ENCODE results near the gene HDAC4. TPM values are rescaled to one million over a fixed set of nuclear protein-coding genes. Genes with fewer than 3 reads are reported as not detected.

The HDAC4 gene
- total RNA-seq, 1 experiment from 2014 or later, result 21.8 TPM

- BruUV-seq (replicated peaks), result no TSS peak
- intact Hi-C loops (cut with micrococcal nuclease), result no loop called here
- Mint-ChIP-seq H3K27me3 (ENCODE audit: insufficient read depth, unreplicated experiment) (no peaks in the 10 kb centered on the region), H3K27ac (ENCODE audit: low read depth, unreplicated experiment) (no peak overlapping the region), H3K36me3 (ENCODE audit: insufficient read depth, unreplicated experiment) (no peaks in the 10 kb centered on the region), H3K4me3 (ENCODE audit: unreplicated experiment) (no peak overlapping the region), H3K9me3 (ENCODE audit: unreplicated experiment) (no peaks in the 10 kb centered on the region), H3K4me1 (ENCODE audit: insufficient read depth, unreplicated experiment) (peaks cover 11% of the 10 kb centered on the region)
- TF ChIP-seq CTCF (IDR thresholded peaks at IDR 0.05; ENCODE audit: unreplicated experiment), result no peak
- CTCF ChIA-PET, result interaction anchor here (0.5 to 2.6 kb wide), 2 partner anchors 10 to 167 kb away, joined by 4 to 17 read pairs; no protein-coding TSS in a partner anchor
- no peak for DNase-seq (ENCODE audit: unreplicated experiment)
- POLR2A ChIA-PET, result interaction anchor here (0.7 kb wide), 1 partner anchor 717 kb away, joined by 3 read pairs; no protein-coding TSS in a partner anchor
Observed at GRCh38 chr2:239096676-239097427, 304.0 kb downstream of the HDAC4 start.

DNA sequence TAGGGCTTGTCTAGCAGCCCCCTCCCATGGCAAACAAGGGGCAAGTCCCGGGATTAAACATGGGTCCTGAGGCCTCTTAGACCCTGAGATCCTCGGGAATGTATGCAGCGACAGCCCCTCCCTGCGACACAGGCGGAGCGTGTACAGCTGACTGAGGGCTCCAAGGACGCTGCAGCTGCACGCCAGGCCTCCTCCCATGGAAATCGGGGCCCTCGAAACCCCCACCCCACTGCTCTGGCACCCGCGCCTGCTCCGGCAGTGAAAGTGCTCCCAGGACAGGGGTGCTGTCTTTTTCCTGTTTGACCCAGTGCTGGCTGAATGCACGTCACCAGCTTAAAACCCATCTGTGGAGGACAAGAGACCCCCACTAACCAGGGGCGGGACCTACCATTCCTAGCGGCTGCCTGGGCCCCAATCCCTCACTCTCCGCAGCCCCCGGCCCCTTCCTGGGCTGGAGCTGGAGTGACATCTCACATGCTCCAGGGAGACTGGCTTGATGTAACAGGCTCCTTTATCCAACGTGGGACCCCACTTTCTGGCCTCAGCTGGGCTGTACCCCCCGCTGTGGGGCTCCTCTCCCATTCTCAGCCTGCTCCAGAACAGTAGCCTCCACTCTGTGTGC is 305.2 kb downstream of the HDAC4 start:
- no peak for TF ChIP-seq CTCF (IDR thresholded peaks at IDR 0.05; ENCODE audit: unreplicated experiment)
- H3K36me3 Mint-ChIP-seq (ENCODE audit: insufficient read depth, unreplicated experiment), result no peaks in the 10 kb centered on the region
- intact Hi-C loops (cut with micrococcal nuclease), result no loop called here
- no peak overlapping the region for H3K4me3 Mint-ChIP-seq (ENCODE audit: unreplicated experiment)
- no peak for DNase-seq (ENCODE audit: unreplicated experiment)
- CTCF ChIA-PET, result interaction anchor here (0.6 to 1.5 kb wide), 2 partner anchors 7 to 60 kb away, joined by 4 read pairs; no protein-coding TSS in a partner anchor
- H3K4me1 Mint-ChIP-seq (ENCODE audit: insufficient read depth, unreplicated experiment), result peaks cover 11% of the 10 kb centered on the region
- no peaks in the 10 kb centered on the region for H3K27me3 Mint-ChIP-seq (ENCODE audit: insufficient read depth, unreplicated experiment)
- POLR2A ChIA-PET, result no interaction called here
- no TSS peak for BruUV-seq (replicated peaks)
- H3K9me3 Mint-ChIP-seq (ENCODE audit: unreplicated experiment), result no peaks in the 10 kb centered on the region
- no peak overlapping the region for H3K27ac Mint-ChIP-seq (ENCODE audit: low read depth, unreplicated experiment)

DNA sequence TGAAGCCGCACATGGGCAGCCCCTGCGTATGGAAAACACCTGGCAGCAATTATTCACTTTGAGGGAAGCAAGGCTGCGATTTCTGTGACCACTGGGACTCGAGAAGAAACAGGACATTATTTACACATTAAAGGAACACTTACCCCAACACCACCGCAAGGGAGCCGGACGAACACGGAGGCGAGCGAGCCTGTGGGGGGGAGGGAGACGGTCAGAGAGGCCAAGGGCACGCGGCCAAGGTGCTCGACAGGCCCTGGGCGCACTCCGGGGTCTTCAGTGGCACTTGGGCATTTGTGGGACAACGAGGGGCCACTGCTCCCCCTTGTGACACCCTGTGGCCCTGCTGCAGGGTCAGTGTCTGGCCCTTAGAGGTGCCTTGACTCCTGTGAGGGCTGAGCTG is 306.0 kb downstream of the HDAC4 start:
- intact Hi-C loops (cut with micrococcal nuclease), result no loop called here
- Mint-ChIP-seq H3K4me1 (ENCODE audit: insufficient read depth, unreplicated experiment) (peaks cover 11% of the 10 kb centered on the region), H3K9me3 (ENCODE audit: unreplicated experiment) (no peaks in the 10 kb centered on the region), H3K27ac (ENCODE audit: low read depth, unreplicated experiment) (no peak overlapping the region), H3K36me3 (ENCODE audit: insufficient read depth, unreplicated experiment) (peaks cover 3% of the 10 kb centered on the region), H3K4me3 (ENCODE audit: unreplicated experiment) (no peak overlapping the region), H3K27me3 (ENCODE audit: insufficient read depth, unreplicated experiment) (no peaks in the 10 kb centered on the region)
- DNase-seq (ENCODE audit: unreplicated experiment), result no peak
- POLR2A ChIA-PET, result no interaction called here
- CTCF ChIA-PET, result interaction anchor here (1.4 to 1.5 kb wide), 2 partner anchors 8 to 12 kb away, joined by 4 to 7 read pairs; no protein-coding TSS in a partner anchor
- TF ChIP-seq CTCF (IDR thresholded peaks at IDR 0.05; ENCODE audit: unreplicated experiment), result no peak
- no TSS peak for BruUV-seq (replicated peaks)

- DNase-seq (ENCODE audit: unreplicated experiment), result no peak
- CTCF ChIA-PET, result interaction anchor here (1.4 to 1.5 kb wide), 2 partner anchors 9 to 13 kb away, joined by 4 to 7 read pairs; no protein-coding TSS in a partner anchor
- POLR2A ChIA-PET, result interaction anchor here (0.5 to 0.7 kb wide), 3 partner anchors 16 to 950 kb away, joined by 3 read pairs; no protein-coding TSS in a partner anchor
- TF ChIP-seq CTCF (IDR thresholded peaks at IDR 0.05; ENCODE audit: unreplicated experiment), result no peak
- no TSS peak for BruUV-seq (replicated peaks)
- intact Hi-C loops (cut with micrococcal nuclease), result no loop called here
- peaks cover 6% of the 10 kb centered on the region for H3K36me3 Mint-ChIP-seq (ENCODE audit: insufficient read depth, unreplicated experiment)
- H3K9me3 Mint-ChIP-seq (ENCODE audit: unreplicated experiment), result no peaks in the 10 kb centered on the region
- H3K4me3 Mint-ChIP-seq (ENCODE audit: unreplicated experiment), result no peak overlapping the region
- no peak overlapping the region for H3K27ac Mint-ChIP-seq (ENCODE audit: low read depth, unreplicated experiment)
- H3K4me1 Mint-ChIP-seq (ENCODE audit: insufficient read depth, unreplicated experiment), result peaks cover 10% of the 10 kb centered on the region
- no peaks in the 10 kb centered on the region for H3K27me3 Mint-ChIP-seq (ENCODE audit: insufficient read depth, unreplicated experiment)
Observed at GRCh38 chr2:239093952-239094351, 306.9 kb downstream of the HDAC4 start.
